AG04449 (cell line): ENCODE results near the gene ADAMTSL3.

Source experiments
- CTCF ChIA-PET: fragments of 350-600 bp; formaldehyde crosslinking; extraction: SDS; loops from one replicate; lab custom pipeline; 2021; ENCODE audit warnings: antibody characterized with exemption; lab: Yijun Ruan, JAX
- POLR2A ChIA-PET: fragments of 400-600, 350-600 bp; formaldehyde crosslinking; extraction: SDS; loops from one replicate; lab custom pipeline; 2020; ENCODE audit warnings: antibody characterized with exemption, inconsistent platforms; lab: Yijun Ruan, JAX
- DNase-seq: peaks from one replicate; pipeline ENCODE4 v3.0.0-alpha.2; 2010; ENCODE audit warnings: low read depth, low spot score
- H3K4me3 ChIP-seq: 2 replicates; pipeline ENCODE4 v1.5.1; 2011; ENCODE audit warnings: low read depth, mild to moderate bottlenecking, control low read depth, low read length
- CTCF ChIP-seq: IDR thresholded peaks from one replicate; pipeline ENCODE4 v1.5.1; 2011; ENCODE audit warnings: mild to moderate bottlenecking, moderate library complexity, low read length, control low read depth, inconsistent platforms; ENCODE audit not compliant: insufficient read depth; ENCODE audit errors: missing control alignments

ADAMTSL3 gene

DNA sequence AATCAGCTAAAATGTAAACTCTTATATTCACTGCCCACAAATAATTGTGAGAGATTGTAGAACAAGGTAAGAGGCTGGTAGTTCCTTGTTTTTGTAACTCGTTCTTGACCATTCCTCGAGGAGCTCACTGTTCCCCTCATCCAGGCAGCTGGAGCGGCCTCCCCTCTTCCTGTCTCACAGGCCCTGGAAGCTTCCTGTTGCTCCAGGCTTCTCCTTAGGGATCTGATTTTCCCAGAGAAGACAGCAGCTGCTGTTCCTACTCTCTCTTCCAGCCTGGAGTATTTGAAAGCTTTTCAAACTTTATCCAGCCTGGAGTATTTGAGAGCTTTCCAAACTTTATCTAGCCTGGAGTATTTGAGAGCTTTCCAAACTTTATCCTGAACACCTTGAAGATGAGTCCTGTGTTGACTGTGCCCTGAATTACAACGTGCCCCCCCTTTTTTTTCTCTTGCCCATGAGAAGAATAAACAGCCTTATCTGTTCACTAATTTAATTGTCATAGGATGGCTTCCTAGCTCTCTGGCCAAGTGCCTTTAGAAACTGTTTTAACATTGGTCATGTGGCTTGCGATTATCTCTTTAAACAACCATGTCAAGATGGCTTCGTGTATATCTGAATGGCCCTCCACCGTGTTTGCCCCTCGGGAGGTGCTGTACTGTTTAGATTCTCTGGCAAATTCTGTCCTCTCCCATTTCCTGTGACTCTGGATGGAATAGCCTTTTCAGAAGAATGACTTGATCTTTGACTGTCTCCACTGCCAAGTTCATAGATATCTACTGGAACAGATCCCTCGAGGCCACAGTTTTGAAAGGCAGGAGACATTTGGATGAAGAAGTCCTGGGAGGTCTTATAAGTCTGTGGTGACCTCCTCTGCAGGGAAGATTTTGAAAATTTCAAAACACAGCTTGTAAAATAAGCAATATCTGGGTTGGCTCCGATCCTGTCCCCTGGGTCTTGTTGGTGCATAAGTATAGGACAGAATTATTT lies 4.8 kb downstream of the ADAMTSL3 start:
- no peak for DNase-seq
- POLR2A ChIA-PET: no interaction called here
- CTCF ChIA-PET: no interaction called here
- H3K4me3 ChIP-seq: no peak overlapping the region
- no peak for TF ChIP-seq CTCF

DNA sequence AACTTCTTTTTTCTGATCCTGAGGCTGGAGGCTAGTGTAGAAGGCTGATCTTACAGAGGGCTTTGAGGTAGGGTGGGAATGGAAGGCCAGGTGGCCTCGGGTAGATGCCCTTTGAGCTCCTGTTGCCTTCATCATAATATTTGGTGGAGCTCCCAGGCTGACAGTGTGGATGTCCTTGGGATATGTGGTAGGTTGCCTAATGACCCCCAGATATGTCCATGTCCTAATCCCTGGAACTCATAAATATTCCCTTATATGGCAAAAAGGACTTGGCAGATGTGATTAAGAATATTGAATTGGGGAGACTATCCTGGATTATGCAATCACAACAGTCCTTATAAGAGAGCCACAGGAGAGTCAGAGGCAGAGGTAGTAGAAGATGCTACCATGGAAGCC lies 5.5 kb downstream of the ADAMTSL3 start:
- DNase-seq: no peak
- CTCF ChIA-PET: no interaction called here
- H3K4me3 ChIP-seq: no peak overlapping the region
- POLR2A ChIA-PET: no interaction called here
- no peak for TF ChIP-seq CTCF

- no peak overlapping the region for H3K4me3 ChIP-seq
- no peak for TF ChIP-seq CTCF
- ChIA-PET CTCF (no interaction called here), POLR2A (no interaction called here)
- no peak for DNase-seq
Observed at GRCh38 chr15:83665480-83665879, 11.6 kb downstream of the ADAMTSL3 start.

DNA sequence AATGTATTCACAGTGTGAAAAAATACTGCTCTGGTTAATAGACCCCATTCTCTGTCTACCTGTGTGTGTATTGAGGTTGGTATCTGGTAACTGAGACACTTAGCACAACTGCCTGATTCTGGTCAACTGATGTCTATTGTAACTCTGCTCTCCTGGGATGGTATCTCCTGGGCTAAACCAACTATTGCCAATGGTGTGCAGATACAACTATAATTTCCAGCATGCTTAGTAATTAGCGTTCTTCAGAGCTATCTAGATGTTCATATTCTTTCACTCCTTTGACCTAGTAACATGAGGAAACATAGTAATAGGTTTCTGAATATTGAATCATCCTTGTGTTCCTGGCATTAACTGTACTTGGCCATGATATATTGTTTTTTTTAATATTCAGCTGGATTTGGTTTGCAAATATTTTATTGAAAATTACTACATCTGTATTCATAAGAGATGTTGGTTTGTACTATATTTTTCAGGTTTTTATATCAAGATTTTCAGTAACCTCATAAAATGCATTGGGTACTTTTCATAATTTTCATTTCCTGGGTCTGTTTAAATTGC lies 16.8 kb downstream of the ADAMTSL3 start:
- DNase-seq: no peak
- CTCF ChIA-PET: no interaction called here
- H3K4me3 ChIP-seq: no peak overlapping the region
- POLR2A ChIA-PET: no interaction called here
- TF ChIP-seq CTCF: no peak

- POLR2A ChIA-PET: no interaction called here
- H3K4me3 ChIP-seq: no peak overlapping the region
- no peak for DNase-seq
- no peak for TF ChIP-seq CTCF
- CTCF ChIA-PET: no interaction called here
Observed at GRCh38 chr15:83671603-83672002, 17.7 kb downstream of the ADAMTSL3 start.

GRCh38 chr15:83673385-83673784 lies 19.5 kb downstream of the ADAMTSL3 start:
- CTCF ChIA-PET: no interaction called here
- POLR2A ChIA-PET: no interaction called here
- DNase-seq: no peak
- TF ChIP-seq CTCF: no peak
- H3K4me3 ChIP-seq: no peak overlapping the region
